Stimulated activated CD8-positive, alpha-beta memory T cell treated with anti-CD3 and anti-CD28 coated beads, Interleukin-4, amount 100 ng/mL, for 4 hours (primary cell): ENCODE data around the gene TXN2.
"Not testable (repeated sequence)": the region's sequence is repeated elsewhere in the genome, so short reads cannot be mapped to it uniquely, and the experiment has no call there.

ENCODE experiments used
- DNase-seq, 2 donors: peaks; one replicate each; pipeline ENCODE4 v3.0.0-alpha.2; 2020; ENCODE audit warnings: low read depth in 2 of 2, low spot score in 1 of 2

The TXN2 gene, protein sequence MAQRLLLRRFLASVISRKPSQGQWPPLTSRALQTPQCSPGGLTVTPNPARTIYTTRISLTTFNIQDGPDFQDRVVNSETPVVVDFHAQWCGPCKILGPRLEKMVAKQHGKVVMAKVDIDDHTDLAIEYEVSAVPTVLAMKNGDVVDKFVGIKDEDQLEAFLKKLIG

DNA sequence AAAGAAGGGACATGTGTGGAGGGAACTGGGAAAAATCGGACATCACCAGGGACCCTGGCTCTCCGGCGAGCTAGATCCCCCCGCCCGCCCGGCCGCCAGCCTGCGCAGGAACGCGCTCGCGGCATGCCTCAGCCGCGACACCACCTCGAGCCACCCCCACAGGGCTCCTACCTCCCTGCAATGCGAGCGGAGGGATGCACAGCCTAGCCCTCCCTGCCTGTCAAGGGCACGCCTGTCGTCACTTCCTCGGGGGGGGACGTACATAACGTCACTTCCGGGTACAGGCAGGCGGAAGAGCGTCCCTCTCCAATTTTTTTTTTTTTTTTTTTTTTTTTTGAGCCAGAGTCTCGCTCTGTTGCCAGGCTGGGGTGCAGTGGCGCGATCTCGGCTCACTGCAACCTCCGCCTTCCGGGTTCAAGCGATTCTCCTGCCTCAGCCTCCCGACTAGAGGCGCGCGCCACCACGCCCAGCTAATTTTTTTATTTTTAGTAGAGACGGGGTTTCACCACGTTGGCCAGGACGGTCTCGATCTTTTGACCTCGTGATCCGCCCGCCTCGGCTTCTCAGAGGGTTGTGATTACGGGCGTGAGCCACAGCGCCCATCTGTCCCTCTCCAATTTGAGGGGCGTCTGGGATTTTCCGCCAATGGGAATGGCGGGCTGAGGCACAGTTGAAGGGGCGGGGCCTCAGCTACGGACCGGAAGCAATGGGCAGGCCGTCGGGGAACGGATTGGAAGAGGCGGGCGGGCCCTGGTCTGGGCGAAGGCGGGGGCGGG, at the start of gene TXN2:
Gene TXN2, minus strand, starts transcription at position 248 of the 776 bp plus-strand sequence. CDS start 803 bp downstream, outside the sequence.
- peak; percentile 92 for DNase-seq

DNA sequence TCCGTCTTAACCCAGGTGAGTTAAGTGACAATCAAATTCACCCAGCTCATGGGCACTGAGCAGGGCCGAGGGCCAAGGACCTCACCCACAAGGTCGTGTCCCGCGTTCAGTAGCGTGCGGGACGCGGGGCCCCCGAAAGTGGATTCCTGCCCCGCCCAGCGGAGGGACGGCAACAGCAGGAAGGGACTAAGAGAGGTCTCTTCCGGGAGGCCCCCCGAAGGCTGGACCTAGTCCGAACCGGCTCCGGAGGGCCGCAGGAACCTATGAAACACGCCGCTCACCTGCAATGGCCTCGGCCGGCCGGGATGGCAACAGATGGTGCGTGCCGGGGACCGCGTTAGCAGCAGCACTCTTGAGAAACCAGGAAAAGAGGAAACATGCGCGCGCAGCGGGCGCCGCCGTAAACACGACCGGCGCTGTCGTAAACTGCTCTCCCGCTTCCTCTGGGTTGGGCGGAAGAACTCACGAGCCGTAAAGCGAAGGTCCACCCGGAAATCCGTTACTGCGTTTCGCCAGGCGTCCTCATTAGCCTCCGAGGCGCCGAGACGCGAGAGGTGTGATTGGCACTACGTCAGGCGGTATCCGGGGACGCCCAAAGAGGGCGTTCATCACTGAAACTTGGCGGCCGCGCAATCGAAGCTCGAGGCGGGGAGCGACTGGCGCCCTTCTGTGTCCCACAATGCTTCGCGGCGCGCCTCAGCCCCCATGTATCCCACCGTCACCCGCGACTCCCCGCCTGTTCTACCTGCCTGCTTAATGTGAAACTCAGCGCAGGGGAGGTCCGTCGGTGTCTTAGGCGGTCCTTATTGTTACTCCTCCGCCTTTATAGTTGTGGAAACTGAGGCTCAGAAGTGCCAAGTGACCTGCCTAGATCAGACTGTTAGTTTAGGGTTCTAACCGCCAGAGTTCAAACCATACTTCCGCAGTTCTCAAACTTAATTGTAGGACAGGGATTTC, 47.6 kb upstream of the TXN2 start, which contains the start of gene EIF3D:
Gene EIF3D, minus strand, starts transcription at position 372 of the 957 bp plus-strand sequence. CDS start 3,045 bp downstream, outside the sequence.
- peak; percentile 93 to 96 for DNase-seq

GRCh38 chr22:36528341-36528740, 46.9 kb upstream of the TXN2 start:
- DNase-seq = no peak

GRCh38 chr22:36522662-36523061, 41.2 kb upstream of the TXN2 start:
- DNase-seq = no peak

GRCh38 chr22:36520423-36520822, 39.0 kb upstream of the TXN2 start:
- no peak for DNase-seq

- DNase-seq = not testable (repeated sequence)
Observed at GRCh38 chr22:36519906-36520305, 38.5 kb upstream of the TXN2 start.

GRCh38 chr22:36514766-36515165, 33.3 kb upstream of the TXN2 start:
- no peak for DNase-seq

DNA sequence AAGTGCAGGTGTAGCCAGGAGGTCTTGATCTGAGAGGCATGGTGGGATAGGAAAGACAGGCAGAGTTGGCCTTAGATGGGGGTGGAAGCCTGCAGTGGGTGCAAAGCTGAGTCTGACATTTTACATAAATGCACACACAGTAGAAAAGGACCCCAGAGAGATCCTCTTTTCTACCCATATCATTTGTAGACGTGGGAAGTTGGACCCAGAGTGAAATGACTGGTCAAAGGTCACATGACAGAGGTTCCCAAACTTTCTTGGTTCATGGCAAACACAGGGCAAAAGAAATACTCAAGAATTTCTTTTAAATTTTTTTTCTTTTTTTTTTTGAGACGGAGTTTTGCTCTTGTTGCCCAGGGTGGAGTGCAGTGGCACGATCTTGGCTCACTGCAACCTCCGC, 31.6 kb upstream of the TXN2 start:
- no peak for DNase-seq

- DNase-seq = no peak
Observed at GRCh38 chr22:36512333-36512732, 30.9 kb upstream of the TXN2 start.

DNA sequence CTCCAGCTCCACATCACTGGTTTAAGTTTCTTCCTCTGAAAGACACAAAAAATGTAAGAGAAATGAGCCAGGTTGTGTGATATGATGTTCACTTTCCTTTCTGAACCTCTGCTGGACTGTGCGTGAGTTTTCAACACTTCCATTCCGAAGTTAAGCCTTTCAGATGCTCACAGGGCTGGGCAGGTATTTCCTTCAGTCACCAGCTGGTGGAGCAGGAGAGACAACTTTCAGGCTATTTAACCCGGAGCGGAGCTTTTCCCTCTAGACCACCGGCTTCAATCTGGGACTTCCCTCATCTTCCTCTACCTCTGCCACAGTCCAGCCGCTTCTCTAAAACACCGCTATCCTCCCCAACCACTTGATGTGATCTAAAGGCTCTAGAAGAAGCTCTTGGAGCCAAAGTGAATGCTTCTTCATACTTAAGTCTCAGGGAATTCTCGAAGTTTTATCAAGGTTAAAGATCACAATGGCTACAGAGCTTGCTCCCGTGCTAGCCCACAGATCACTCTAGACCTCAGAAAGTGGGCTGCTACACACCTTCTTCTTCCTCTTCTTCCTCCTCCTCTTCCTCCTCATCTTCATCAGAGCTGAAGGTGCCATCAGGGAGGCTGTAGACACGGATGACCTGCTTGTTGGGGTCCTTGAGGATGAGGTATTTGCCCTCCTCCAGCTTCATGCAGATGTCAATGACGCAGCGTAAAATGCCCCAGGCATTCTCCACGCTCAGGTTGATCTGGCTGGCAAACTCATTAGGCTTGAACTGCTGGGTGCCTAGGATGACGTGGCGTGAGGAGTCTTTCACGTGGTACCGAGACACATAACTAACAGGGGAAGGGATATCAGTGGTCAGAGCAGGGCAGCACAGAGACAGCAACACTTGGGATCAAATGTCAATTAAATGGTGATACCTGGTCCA, 29.8 kb upstream of the TXN2 start:
- DNase-seq = no peak

DNA sequence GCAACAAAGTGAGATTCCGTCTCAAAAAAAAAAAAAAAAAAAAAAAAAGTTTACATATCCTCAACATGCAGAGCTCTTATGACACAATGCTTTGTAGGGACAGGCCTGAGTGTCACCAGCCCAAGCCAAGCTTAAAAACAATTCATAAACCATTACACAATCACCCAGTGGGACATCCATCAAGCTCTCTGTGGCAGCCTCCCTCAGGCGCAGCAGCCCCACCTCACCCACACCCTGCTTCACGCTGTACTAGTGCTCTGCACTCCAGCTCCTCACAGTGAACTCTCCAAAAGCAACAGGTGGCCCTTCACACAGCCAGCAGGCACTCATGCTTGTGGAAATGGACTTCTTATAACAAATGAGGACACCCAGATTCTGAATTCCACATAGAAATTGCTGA, 28.9 kb upstream of the TXN2 start:
- DNase-seq = no peak

DNA sequence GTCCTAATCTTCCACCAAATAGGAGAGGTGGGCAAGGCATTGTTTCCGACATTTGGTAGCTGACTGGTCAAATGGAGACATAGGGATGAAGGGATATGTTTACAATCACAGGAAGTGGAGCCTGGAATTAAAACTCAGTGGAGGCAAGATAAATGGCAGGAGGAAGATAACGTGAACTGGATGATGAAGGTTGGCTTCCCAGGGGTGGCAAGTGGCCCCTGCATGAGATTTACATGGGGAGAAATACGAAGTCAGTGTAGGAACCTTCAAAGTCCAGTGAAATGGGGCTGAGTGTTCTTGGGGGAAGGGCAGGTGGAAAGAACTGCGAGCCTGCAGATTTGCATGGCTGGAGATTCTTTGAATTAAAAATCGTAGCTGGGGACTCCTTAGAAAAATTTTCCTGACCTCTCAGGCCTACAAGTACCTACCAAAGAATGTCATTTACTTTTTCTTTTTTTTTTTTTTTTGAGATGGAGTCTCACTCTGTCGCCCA, 26.1 kb upstream of the TXN2 start:
- DNase-seq = no peak

- peak; percentile 60 to 74 for DNase-seq
Observed at GRCh38 chr22:36506637-36507517, 25.4 kb upstream of the TXN2 start, which contains the start of gene FOXRED2. Gene FOXRED2, minus strand, starts transcription at chr22:36507040. Its CDS starts 618 bp downstream, at chr22:36506422.

DNA sequence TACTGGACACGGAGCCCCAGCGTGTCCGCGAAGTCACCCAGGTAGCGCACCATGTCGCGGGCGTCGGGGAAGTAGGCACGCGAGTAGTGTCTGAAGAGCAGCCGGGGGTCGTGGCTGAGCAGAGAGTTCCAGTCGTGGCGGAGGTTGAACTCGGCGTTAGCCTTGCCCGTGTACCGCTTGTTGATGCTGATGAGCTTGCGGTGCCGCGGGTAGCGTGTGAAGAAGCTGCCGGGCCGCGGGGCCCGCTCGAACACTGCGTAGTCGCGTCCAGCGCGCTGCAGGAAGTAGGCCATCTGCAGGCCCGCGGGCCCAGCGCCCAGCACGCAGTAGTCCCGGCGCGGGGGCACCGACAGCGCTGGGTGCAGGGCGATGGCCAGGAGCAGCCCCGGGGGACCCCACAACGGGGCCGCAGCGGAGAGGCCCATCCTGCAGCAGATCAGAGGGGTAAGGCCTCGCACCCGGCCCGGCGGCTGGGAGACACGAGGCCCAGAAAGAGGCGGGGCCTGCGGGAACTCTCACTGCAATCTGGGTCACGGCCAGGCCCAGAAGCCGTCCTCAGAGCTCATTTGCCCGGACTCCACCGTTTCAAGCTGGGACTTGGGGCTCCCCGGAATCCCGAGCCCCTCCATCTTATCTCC, 24.7 kb upstream of the TXN2 start:
- DNase-seq = no peak

DNA sequence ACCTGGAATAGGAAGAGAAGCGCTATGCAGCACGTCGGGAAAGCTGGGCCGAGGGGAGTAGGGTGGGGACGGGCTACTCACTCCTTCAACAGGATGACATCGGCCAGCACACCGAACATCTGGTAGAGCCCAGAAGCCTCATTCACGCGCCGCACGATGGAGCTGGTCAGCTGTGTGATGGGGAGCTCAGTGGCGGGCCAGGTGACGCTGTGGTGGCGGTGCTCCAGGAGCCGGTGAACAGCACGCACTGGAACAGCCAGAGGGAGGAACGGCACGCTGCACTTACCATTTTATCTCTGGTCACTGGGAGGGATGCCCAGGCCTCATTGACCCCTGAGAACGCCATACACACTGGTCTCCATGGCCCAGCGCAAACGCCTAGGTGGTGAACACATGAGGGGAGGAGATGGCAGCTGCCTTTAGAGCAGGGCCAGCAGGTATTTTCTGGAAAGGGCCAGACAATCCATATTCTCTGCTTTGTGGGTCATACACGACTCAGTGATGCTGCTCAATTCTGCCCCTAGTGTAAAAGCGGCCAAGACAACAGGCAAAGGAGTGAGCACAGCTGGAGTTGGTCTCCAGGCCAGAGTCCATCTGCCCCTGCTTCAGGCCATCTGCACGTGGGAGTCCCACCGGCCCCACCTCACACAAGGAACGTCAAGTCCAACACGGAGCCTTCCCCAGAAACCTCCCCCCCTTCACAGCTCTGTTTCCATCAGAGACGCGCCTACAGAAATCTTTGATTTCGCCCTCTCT, 16.6 kb upstream of the TXN2 start:
- DNase-seq = no peak

GRCh38 chr22:36493690-36494110, 12.3 kb upstream of the TXN2 start:
- DNase-seq = no peak

- DNase-seq = no peak
Observed at GRCh38 chr22:36492109-36492508, 10.7 kb upstream of the TXN2 start.

DNA sequence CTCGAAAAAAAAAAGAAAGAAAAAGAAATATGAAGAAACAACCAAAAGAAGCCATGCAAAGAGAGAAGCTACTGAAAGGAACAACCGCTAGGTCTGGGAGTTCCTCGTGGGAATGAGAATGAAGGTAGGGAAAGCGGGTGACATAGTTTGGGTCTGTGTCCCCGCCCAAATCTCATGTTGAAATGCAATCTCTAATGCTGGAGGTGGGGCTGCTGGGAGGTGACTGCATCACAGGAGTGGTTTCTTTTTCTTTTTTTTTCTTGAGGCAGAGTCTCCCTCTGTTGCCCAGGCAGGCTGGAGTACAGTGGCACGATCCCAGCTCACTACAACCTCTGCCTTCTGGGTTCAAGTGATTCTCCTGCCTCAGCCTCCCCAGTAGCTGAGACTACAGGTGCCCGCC, 9.7 kb upstream of the TXN2 start:
- DNase-seq = no peak
